HL-60/S4 treated with retinoic acid at 250 ng/mL for 4 days and 3 days (cell line): ENCODE results near the gene PKHD1.

Experiments
- in situ Hi-C: fragments of 300-500 bp; cut with MboI; formaldehyde crosslinking; loops from 2 replicates; pipeline ENCODE4 v1.7.0; 2022; ENCODE audit warnings: low sequenced_read_pairs

The PKHD1 gene

GRCh38 chr6:51820555-51820954 lies 266.9 kb downstream of the PKHD1 start:
- in situ Hi-C loops, result no loop called here

- in situ Hi-C loops, result no loop called here
Observed at GRCh38 chr6:51818520-51819022, 268.8 kb downstream of the PKHD1 start.

GRCh38 chr6:51817832-51818231 lies 269.6 kb downstream of the PKHD1 start:
- in situ Hi-C loops, result no loop called here

- in situ Hi-C loops, result no loop called here
Observed at GRCh38 chr6:51814418-51814817, 273.0 kb downstream of the PKHD1 start.

GRCh38 chr6:51813904-51814303 lies 273.5 kb downstream of the PKHD1 start:
- in situ Hi-C loops, result no loop called here

- in situ Hi-C loops, result no loop called here
Observed at GRCh38 chr6:51812231-51812630, 275.2 kb downstream of the PKHD1 start.

GRCh38 chr6:51805517-51805916 lies 281.9 kb downstream of the PKHD1 start:
- in situ Hi-C loops, result no loop called here

GRCh38 chr6:51800603-51801002 lies 286.8 kb downstream of the PKHD1 start:
- in situ Hi-C loops, result no loop called here

GRCh38 chr6:51793393-51793792 lies 294.0 kb downstream of the PKHD1 start:
- in situ Hi-C loops, result no loop called here

- in situ Hi-C loops, result no loop called here
Observed at GRCh38 chr6:51792273-51793030, 295.0 kb downstream of the PKHD1 start.

- in situ Hi-C loops, result no loop called here
Observed at GRCh38 chr6:51790946-51791345, 296.5 kb downstream of the PKHD1 start.

GRCh38 chr6:51788121-51788520 lies 299.3 kb downstream of the PKHD1 start:
- in situ Hi-C loops, result no loop called here

- in situ Hi-C loops, result no loop called here
Observed at GRCh38 chr6:51778666-51779065, 308.7 kb downstream of the PKHD1 start.

GRCh38 chr6:51777618-51778017 lies 309.8 kb downstream of the PKHD1 start:
- in situ Hi-C loops, result no loop called here

GRCh38 chr6:51775942-51776860 lies 311.2 kb downstream of the PKHD1 start:
- in situ Hi-C loops, result no loop called here

GRCh38 chr6:51768087-51768486 lies 319.3 kb downstream of the PKHD1 start:
- in situ Hi-C loops, result no loop called here

- in situ Hi-C loops, result no loop called here
Observed at GRCh38 chr6:51765230-51765629, 322.2 kb downstream of the PKHD1 start.

- in situ Hi-C loops, result no loop called here
Observed at GRCh38 chr6:51753635-51754034, 333.8 kb downstream of the PKHD1 start.

- in situ Hi-C loops, result no loop called here
Observed at GRCh38 chr6:51743999-51744398, 343.4 kb downstream of the PKHD1 start.

- in situ Hi-C loops, result no loop called here
Observed at GRCh38 chr6:51740658-51741057, 346.8 kb downstream of the PKHD1 start.

- in situ Hi-C loops, result no loop called here
Observed at GRCh38 chr6:51738614-51739013, 348.8 kb downstream of the PKHD1 start.
